Neuronal stem cell (in vitro differentiated cells): Measurements from ENCODE around the gene MACROD2.

Experiments used
- DNase-seq: peaks from one replicate; pipeline ENCODE4 v3.0.0-alpha.2; 2013; ENCODE audit warnings: low spot score
- H2AFZ ChIP-seq: one replicate; pipeline ENCODE4 v1.6.1; 2013; ENCODE audit warnings: mild to moderate bottlenecking, low read length, inconsistent platforms
- H2AK5ac ChIP-seq: 2 replicates; pipeline ENCODE4 v1.6.1; 2013; ENCODE audit warnings: low read depth, mild to moderate bottlenecking, inconsistent platforms, low read length, moderate library complexity, mixed read lengths
- H2BK120ac ChIP-seq: 2 replicates; pipeline ENCODE4 v1.6.1; 2013; ENCODE audit warnings: low read depth, mild to moderate bottlenecking, inconsistent platforms, low read length, moderate library complexity, mixed read lengths
- H2BK12ac ChIP-seq: one replicate; pipeline ENCODE4 v1.6.1; 2013; ENCODE audit warnings: low read length, inconsistent platforms
- H2BK15ac ChIP-seq: 2 replicates; pipeline ENCODE4 v1.6.1; 2013; ENCODE audit warnings: mild to moderate bottlenecking, low read length, inconsistent platforms, mixed read lengths
- H2BK5ac ChIP-seq: one replicate; pipeline ENCODE4 v1.6.1; 2013; ENCODE audit warnings: inconsistent platforms, mild to moderate bottlenecking, low read length, moderate library complexity
- H3K14ac ChIP-seq: one replicate; pipeline ENCODE4 v1.6.1; 2013; ENCODE audit warnings: low read length, inconsistent platforms
- H3K18ac ChIP-seq: 2 replicates; pipeline ENCODE4 v1.6.1; 2013; ENCODE audit warnings: low read length, inconsistent platforms
- H3K23ac ChIP-seq: 2 replicates; pipeline ENCODE4 v1.6.1; 2013; ENCODE audit warnings: low read depth, mild to moderate bottlenecking, mixed read lengths, low read length, inconsistent platforms; ENCODE audit not compliant: poor library complexity
- H3K27ac ChIP-seq: replicated peaks from 3 replicates; pipeline ENCODE4 v1.5.1; 2013; ENCODE audit warnings: low read length, inconsistent platforms
- H3K27me3 ChIP-seq, 3 experiments: 2 replicates each; pipeline ENCODE4 v1.6.1; 2013; ENCODE audit warnings: low read length in 3 of 3, mild to moderate bottlenecking in 2 of 3, inconsistent platforms in 1 of 3, low read depth in 1 of 3, mixed read lengths in 1 of 3, moderate library complexity in 1 of 3; ENCODE audit not compliant: control insufficient read depth in 3 of 3, insufficient read depth in 3 of 3
- H3K36me3 ChIP-seq, 2 donors: replicated peaks in 1 of 2; 2 replicates each; pipeline ENCODE4 v1.6.1; 2013; ENCODE audit warnings: low read length in 2 of 2; ENCODE audit not compliant: control insufficient read depth in 2 of 2, insufficient read depth in 2 of 2
- H3K4ac ChIP-seq: 2 replicates; pipeline ENCODE4 v1.6.1; 2013; ENCODE audit warnings: inconsistent platforms, mild to moderate bottlenecking, low read length, moderate library complexity
- H3K4me1 ChIP-seq, 2 donors: 1 replicate in 1 of 2; 2 replicates in 1 of 2; pipeline ENCODE4 v1.6.1; 2013; ENCODE audit warnings: low read length in 2 of 2, low read depth in 1 of 2; ENCODE audit not compliant: control insufficient read depth in 2 of 2, insufficient read depth in 1 of 2
- H3K4me2 ChIP-seq: one replicate; pipeline ENCODE4 v1.6.1; 2013; ENCODE audit warnings: mild to moderate bottlenecking, low read length, inconsistent platforms; ENCODE audit not compliant: insufficient read depth, poor library complexity, severe bottlenecking
- H3K4me3 ChIP-seq, 2 donors: 2 replicates each; pipeline ENCODE4 v1.5.1; 2013; ENCODE audit warnings: low read length in 2 of 2, mild to moderate bottlenecking in 2 of 2, inconsistent platforms in 1 of 2, moderate library complexity in 1 of 2
- H3K79me1 ChIP-seq: one replicate; pipeline ENCODE4 v1.6.1; 2013; ENCODE audit warnings: low read depth, mild to moderate bottlenecking, inconsistent platforms, low read length, moderate library complexity
- H3K9ac ChIP-seq: one replicate; pipeline ENCODE4 v1.6.1; 2013; ENCODE audit warnings: mild to moderate bottlenecking, low read depth, low read length, inconsistent platforms; ENCODE audit not compliant: poor library complexity
- H3K9me3 ChIP-seq, 2 donors: replicated peaks in 1 of 2; 2 replicates each; pipeline versions ENCODE3 to v1.6.1; 2013; ENCODE audit warnings: low read length in 2 of 2, mild to moderate bottlenecking in 2 of 2, inconsistent platforms in 1 of 2, low read depth in 1 of 2, mixed read lengths in 1 of 2, moderate library complexity in 1 of 2; ENCODE audit not compliant: control insufficient read depth in 2 of 2, insufficient read depth in 1 of 2
- H4K8ac ChIP-seq: one replicate; pipeline ENCODE4 v1.6.1; 2013; ENCODE audit warnings: low read depth, mild to moderate bottlenecking, inconsistent platforms, low read length, moderate library complexity
- H4K91ac ChIP-seq: one replicate; pipeline ENCODE4 v1.6.1; 2013; ENCODE audit warnings: low read length, low read depth, mild to moderate bottlenecking, inconsistent platforms; ENCODE audit not compliant: poor library complexity
- WGBS, 2 donors: extraction: QIAGEN DNeasy Blood & Tissue Kit; methylation state at CpG; one replicate each; pipeline ENCODE4 v1.1.7; 2013; ENCODE audit warnings: missing lambda C conversion rate in 2 of 2, mixed read lengths in 1 of 2; ENCODE audit not compliant: insufficient read length in 2 of 2, insufficient replicate concordance in 1 of 2; ENCODE audit errors: extremely low coverage in 2 of 2; 5-methylcytosine and 5-hydroxymethylcytosine counted together

Gene MACROD2

DNA sequence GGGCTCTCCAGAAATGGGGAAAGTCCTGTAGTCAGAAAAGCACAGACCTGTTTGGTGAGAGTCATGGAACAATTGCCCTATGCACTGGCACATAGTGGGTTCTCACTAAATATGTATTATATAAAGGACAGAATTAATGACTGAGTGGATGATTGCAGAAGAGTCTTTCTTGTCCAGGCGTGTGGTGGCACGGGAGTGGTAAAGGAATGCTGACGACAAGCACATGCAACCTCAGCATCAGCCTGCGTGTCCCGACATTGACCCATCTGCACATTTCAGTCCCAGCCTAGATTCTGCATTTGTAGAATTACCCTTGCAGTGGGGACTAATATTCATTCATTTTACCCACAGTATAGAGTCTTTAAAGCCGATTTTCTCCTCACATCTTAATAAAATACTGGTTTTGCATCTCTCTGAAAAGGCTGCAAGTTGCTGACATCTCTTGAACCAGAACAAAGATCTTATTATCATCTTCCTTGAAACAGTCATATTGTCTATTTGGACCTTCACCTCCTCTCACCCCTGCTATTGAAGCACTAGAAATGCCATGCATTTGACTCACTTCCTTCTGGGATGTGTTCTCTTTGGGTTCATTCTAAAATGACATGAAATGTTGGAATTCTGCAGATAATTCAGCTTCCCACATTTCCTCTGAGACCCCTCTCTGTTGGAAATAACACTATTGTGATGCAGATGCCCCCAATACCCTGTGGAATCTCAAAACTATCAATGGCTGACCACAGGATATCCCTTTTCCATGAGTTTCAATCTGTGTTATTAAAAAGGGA lies 1225.7 kb downstream of the MACROD2 start:
- WGBS, 2 donors: no CpG with 5 or more reads among the region's 6 CpGs
- no peak overlapping the region for H3K14ac ChIP-seq

DNA sequence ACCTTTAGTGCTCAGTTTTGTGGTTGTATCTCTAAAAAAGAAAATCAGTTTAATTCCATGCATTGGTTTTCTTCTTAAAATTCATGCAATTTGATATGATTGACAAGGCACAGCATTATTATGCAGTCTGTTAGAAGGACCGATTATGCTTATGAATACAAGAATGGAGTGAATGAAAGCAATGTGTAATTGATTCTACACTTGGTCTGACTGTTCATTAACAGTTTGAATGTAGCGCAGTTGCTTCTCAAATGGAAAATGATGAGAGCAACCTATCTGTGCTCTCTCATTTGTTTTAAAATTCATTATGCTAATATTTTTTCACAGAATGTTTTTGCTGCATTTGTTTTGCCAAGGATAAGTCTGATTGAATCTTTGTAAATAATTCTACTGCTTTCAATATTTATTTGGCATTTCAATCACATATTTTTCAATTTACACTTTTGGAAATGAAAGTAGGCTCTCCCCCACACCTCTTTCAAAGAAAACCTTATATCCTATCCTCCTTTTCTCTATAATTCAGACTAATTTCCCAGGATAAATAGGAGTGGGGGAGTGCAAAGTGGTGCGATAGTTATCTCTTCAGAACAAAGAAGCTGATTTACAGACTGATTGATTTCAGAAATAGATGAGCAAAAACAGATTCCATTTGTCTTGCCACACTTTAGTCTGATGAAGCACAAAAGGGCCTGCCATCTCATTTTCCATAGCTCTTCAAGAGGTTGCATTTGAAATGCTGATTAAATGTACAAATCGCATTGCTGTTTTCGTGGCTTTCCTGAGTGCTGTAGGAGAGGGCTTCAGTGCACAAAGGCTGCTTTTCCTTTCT lies 1227.4 kb downstream of the MACROD2 start:
- DNase-seq: no peak
- no CpG with 5 or more reads among the region's 5 CpGs for WGBS, 2 donors
- H3K27ac ChIP-seq: no peak overlapping the region
- no peak overlapping the region for H2BK12ac ChIP-seq
- no peak overlapping the region for H3K4me2 ChIP-seq
- H2BK120ac ChIP-seq: no peak overlapping the region
- no peak overlapping the region for H3K18ac ChIP-seq
- no peak overlapping the region for H3K14ac ChIP-seq
- H3K4me1 ChIP-seq: peaks cover 5 to 43% of the 10 kb centered on the region in 2 donors
- no peak overlapping the region for H3K9ac ChIP-seq
- H3K36me3 ChIP-seq: no peaks in the 10 kb centered on the region
- H2BK15ac ChIP-seq: no peak overlapping the region
- H2BK5ac ChIP-seq: no peak overlapping the region
- H2AFZ ChIP-seq: peak overlapping the region; percentile 80
- H3K4ac ChIP-seq: no peak overlapping the region
- H4K8ac ChIP-seq: no peak overlapping the region
- no peaks in the 10 kb centered on the region for H3K79me1 ChIP-seq
- no peak overlapping the region for H4K91ac ChIP-seq
- no peak overlapping the region for H2AK5ac ChIP-seq
- H3K27me3 ChIP-seq: no peaks in the 10 kb centered on the region
- peaks cover 0 to 5% of the 10 kb centered on the region in 2 donors for H3K9me3 ChIP-seq
- no peak overlapping the region for H3K4me3 ChIP-seq
- no peak overlapping the region for H3K23ac ChIP-seq

More for the DNA sequence above, 1225.7 kb downstream of the MACROD2 start:
- H3K18ac ChIP-seq: no peak overlapping the region
- no peak overlapping the region for H4K91ac ChIP-seq
- DNase-seq: no peak
- no peaks in the 10 kb centered on the region for H3K79me1 ChIP-seq
- H2BK15ac ChIP-seq: no peak overlapping the region
- H3K27ac ChIP-seq: no peak overlapping the region
- no peak overlapping the region for H2AK5ac ChIP-seq
- H2AFZ ChIP-seq: no peak overlapping the region
- peaks cover 5 to 43% of the 10 kb centered on the region in 2 donors for H3K4me1 ChIP-seq
- H2BK12ac ChIP-seq: no peak overlapping the region
- H4K8ac ChIP-seq: no peak overlapping the region
- H3K4me2 ChIP-seq: no peak overlapping the region
- H3K23ac ChIP-seq: no peak overlapping the region
- no peak overlapping the region for H2BK5ac ChIP-seq
- H3K4ac ChIP-seq: no peak overlapping the region
- H3K27me3 ChIP-seq: no peaks in the 10 kb centered on the region
- no peak overlapping the region for H2BK120ac ChIP-seq
- no peak overlapping the region for H3K9ac ChIP-seq
- no peak overlapping the region for H3K4me3 ChIP-seq
- peaks cover 0 to 8% of the 10 kb centered on the region in 2 donors for H3K9me3 ChIP-seq
- no peaks in the 10 kb centered on the region for H3K36me3 ChIP-seq

DNA sequence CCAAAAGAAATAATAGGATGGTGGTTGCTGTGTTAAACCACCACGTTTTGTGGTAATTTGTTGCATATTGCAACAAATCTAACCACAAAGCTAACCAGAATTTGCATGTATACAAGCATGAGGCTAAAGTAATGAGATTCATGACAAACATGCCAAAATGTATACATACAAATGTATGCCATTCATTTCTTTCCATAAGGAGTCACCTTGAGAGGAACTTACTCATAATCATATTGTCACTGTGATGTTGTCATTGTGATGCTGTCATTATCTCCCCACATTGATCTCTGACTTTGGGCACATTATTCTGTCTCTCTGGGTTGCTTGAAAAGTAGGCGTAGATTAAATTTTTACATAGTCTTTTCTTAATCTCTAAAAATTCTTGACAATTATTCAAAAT lies 1228.9 kb downstream of the MACROD2 start:
- H3K4me1 ChIP-seq: peaks cover 5 to 43% of the 10 kb centered on the region in 2 donors
- no peak overlapping the region for H2BK15ac ChIP-seq
- no peak overlapping the region for H2AFZ ChIP-seq
- no peak overlapping the region for H3K14ac ChIP-seq
- no peak overlapping the region for H3K18ac ChIP-seq
- no peaks in the 10 kb centered on the region for H3K79me1 ChIP-seq
- no peak overlapping the region for H2BK5ac ChIP-seq
- H2AK5ac ChIP-seq: no peak overlapping the region
- no CpG with 5 or more reads among the region's 2 CpGs for WGBS, 2 donors
- H3K27me3 ChIP-seq: no peaks in the 10 kb centered on the region
- no peak overlapping the region for H3K9ac ChIP-seq
- no peak overlapping the region for H2BK12ac ChIP-seq
- H3K4me3 ChIP-seq: no peak overlapping the region
- H3K4me2 ChIP-seq: no peak overlapping the region
- H4K91ac ChIP-seq: no peak overlapping the region
- H3K36me3 ChIP-seq: no peaks in the 10 kb centered on the region
- H3K23ac ChIP-seq: no peak overlapping the region
- H4K8ac ChIP-seq: no peak overlapping the region
- H3K27ac ChIP-seq: no peak overlapping the region
- DNase-seq: no peak
- H3K4ac ChIP-seq: no peak overlapping the region
- no peak overlapping the region for H2BK120ac ChIP-seq
- peaks cover 0 to under 1% of the 10 kb centered on the region in 2 donors for H3K9me3 ChIP-seq

DNA sequence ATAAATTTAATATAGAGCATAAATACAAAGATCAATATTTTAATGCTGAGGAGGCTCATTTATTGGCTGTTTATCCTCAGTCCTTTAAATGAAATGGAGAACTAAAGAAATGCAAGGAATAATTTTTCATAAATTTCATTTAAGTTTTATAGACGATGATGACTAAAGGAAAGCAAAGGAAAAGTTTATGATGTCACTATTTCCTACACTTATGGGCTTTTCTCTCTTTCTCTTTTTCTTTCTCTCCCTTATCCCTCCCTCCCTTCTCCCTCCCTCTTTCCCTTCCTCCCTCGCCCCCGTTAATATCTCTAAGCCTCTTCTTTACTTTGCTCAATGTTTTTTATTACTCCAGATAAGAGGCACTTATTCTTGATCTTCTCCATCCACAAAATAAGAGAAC lies 1231.8 kb downstream of the MACROD2 start:
- no peak overlapping the region for H2BK120ac ChIP-seq
- no peak overlapping the region for H3K23ac ChIP-seq
- no peak overlapping the region for H2AFZ ChIP-seq
- H3K27ac ChIP-seq: no peak overlapping the region
- no peak overlapping the region for H4K8ac ChIP-seq
- H2AK5ac ChIP-seq: no peak overlapping the region
- H3K4me2 ChIP-seq: no peak overlapping the region
- peaks cover 0 to 18% of the 10 kb centered on the region in 2 donors for H3K4me1 ChIP-seq
- no peak overlapping the region for H2BK15ac ChIP-seq
- no peaks in the 10 kb centered on the region for H3K27me3 ChIP-seq
- no peak overlapping the region for H3K9ac ChIP-seq
- no peak overlapping the region for H3K4me3 ChIP-seq
- no peak overlapping the region for H3K14ac ChIP-seq
- H2BK5ac ChIP-seq: no peak overlapping the region
- no peak overlapping the region for H3K18ac ChIP-seq
- WGBS, 2 donors: 97% methylated on average over 2 of the region's 3 CpGs; no CpG with 5 or more reads in 1 of the 2 donors
- H2BK12ac ChIP-seq: no peak overlapping the region
- no peaks in the 10 kb centered on the region for H3K36me3 ChIP-seq
- H3K9me3 ChIP-seq: peaks cover 0 to 7% of the 10 kb centered on the region in 2 donors
- H3K4ac ChIP-seq: no peak overlapping the region
- no peak for DNase-seq
- no peak overlapping the region for H4K91ac ChIP-seq
- no peaks in the 10 kb centered on the region for H3K79me1 ChIP-seq
